GM12872 (cell line): ENCODE results near the gene RASA1.

Experiments
- CTCF ChIP-seq: IDR thresholded peaks from 3 replicates; pipeline ENCODE4 v1.5.1; 2011; ENCODE audit warnings: low read depth, mild to moderate bottlenecking, low read length, moderate library complexity; ENCODE audit not compliant: insufficient read depth

RASA1 gene

GRCh38 chr5:87390075-87390474 lies 122.4 kb downstream of the RASA1 start:
- TF ChIP-seq CTCF, result no peak

- TF ChIP-seq CTCF, result no peak
Measured at GRCh38 chr5:87390576-87391199, 123.0 kb downstream of the RASA1 start.

- no peak for TF ChIP-seq CTCF
Measured at GRCh38 chr5:87392170-87392569, 124.5 kb downstream of the RASA1 start.

GRCh38 chr5:87392801-87393200 lies 125.1 kb downstream of the RASA1 start:
- TF ChIP-seq CTCF, result no peak

GRCh38 chr5:87393331-87393730 lies 125.6 kb downstream of the RASA1 start:
- no peak for TF ChIP-seq CTCF

GRCh38 chr5:87394411-87395165 lies 126.9 kb downstream of the RASA1 start:
- no peak for TF ChIP-seq CTCF

- no peak for TF ChIP-seq CTCF
Measured at GRCh38 chr5:87398981-87399614, 131.4 kb downstream of the RASA1 start.
